Measurements from ENCODE around the gene CAPN10. TPM values are rescaled to one million over a fixed set of nuclear protein-coding genes. Genes with fewer than 3 reads are reported as not detected.

Gene CAPN10
- total and polyA plus RNA-seq, 4 donors = 28.2 to 42.9 (median 33.5) TPM

DNA sequence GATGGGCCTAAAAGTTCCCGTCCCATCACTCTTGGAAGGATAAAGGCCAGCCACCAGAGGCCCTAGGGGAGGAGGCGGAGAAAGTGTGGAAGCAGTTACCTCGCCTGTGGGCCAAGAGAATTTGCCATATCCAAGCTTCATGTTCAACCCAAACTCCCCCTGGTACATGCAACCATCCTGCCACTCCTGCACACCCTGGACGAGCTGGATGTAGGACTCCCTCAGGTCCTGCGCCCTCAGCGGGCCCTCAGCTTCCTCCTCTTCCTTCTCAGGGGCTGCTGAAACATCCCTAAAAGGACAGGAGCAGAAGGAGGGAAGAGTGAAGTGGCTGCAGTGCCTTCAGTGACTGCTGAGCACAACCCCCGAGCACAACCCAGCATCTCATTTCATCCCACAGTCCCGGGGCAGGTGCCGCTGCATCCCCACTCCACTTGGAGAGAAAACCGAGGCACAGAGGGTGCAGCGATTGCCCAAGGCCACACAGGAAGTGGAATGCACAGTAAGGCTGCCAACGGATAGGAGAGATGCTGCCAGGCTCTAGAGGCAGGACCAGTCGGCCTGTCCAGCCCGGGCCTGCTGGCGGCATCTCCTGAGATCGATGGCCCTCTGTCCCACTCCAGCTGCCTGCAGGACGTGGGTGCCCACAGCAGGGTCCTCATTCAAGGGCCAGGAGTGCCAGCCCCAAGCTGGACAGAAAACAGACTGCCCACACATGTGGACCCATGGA lies 31.6 kb upstream of the CAPN10 start:
- Histone ChIP-seq H3K4me1 (ENCODE audit: control insufficient read depth in 5 of 5, insufficient read depth in 5 of 5, low read length in 5 of 5) (peaks cover 8 to 20% (median 14%) of the 10 kb centered on the region in 5 donors), H3K4me3 (no peak overlapping the region), H3K9me3 (ENCODE audit: control insufficient read depth in 4 of 4, insufficient read depth in 3 of 4, low read length in 3 of 4) (peaks cover 0 to 3% (median 0%) of the 10 kb centered on the region in 4 donors), H3K36me3 (ENCODE audit: control insufficient read depth in 4 of 4, insufficient read depth in 4 of 4, low read length in 4 of 4) (peaks cover 8 to 17% (median 10%) of the 10 kb centered on the region in 4 donors), H3K27me3 (ENCODE audit: control insufficient read depth in 3 of 3, insufficient read depth in 3 of 3, low read length in 2 of 3) (no peaks in the 10 kb centered on the region), H3K27ac (ENCODE audit: low read depth in 1 of 2, low read length in 1 of 2) (no peak overlapping the region), H3K9ac (ENCODE audit: insufficient read depth in 1 of 2, low read length in 2 of 2) (no peak overlapping the region)
- no peak for ATAC-seq (ENCODE audit: insufficient read depth, low FRiP score)
- WGBS, 2 donors = 94 to 95% methylated on average over 17 of the region's 17 CpGs
- no peak for TF ChIP-seq CTCF (IDR thresholded peaks at IDR 0.05; ENCODE audit: control extremely low read depth, extremely low read depth)
- no peak for DNase-seq

DNA sequence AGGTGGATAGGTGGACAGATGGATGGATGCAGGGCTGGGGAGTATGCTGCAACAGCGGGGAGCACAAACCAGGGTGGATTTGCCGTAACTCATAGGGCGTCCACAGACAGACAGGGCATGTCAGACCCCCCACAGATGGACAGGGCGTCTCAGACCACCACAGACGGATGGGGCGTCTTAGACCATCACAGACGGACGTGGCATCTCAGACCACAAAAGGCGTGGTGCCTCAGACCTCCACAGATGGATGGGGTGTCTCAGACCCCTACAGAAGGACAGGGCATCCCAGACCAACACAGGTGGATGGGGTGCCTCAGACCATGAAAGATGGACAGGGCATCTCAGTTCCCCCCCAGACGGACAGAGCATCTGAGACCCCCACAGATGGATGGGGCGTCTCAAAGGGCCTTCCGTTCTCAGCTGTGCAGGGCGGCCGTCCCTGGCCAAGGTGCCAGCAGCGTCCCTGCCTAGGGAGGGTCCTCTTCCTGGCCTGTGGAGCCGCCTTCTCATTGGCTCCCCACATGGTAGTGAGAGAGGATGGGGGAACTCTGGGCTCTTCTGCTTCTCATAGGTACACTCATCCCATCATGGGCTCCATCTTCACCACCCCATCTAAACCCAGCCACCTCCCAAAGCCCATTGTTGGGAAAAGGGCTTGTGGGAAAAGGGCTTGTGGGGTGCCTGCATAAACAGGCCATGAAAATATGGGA lies 30.8 kb upstream of the CAPN10 start:
- Histone ChIP-seq H3K36me3 (ENCODE audit: control insufficient read depth in 4 of 4, insufficient read depth in 4 of 4, low read length in 4 of 4) (peaks cover 6 to 17% (median 10%) of the 10 kb centered on the region in 4 donors), H3K4me3 (no peak overlapping the region), H3K27ac (ENCODE audit: low read depth in 1 of 2, low read length in 1 of 2) (no peak overlapping the region), H3K9me3 (ENCODE audit: control insufficient read depth in 4 of 4, insufficient read depth in 3 of 4, low read length in 3 of 4) (peaks cover 0 to 2% (median 0%) of the 10 kb centered on the region in 4 donors), H3K27me3 (ENCODE audit: control insufficient read depth in 3 of 3, insufficient read depth in 3 of 3, low read length in 2 of 3) (no peaks in the 10 kb centered on the region), H3K4me1 (ENCODE audit: control insufficient read depth in 5 of 5, insufficient read depth in 5 of 5, low read length in 5 of 5) (peaks cover 8 to 22% (median 16%) of the 10 kb centered on the region in 5 donors), H3K9ac (ENCODE audit: insufficient read depth in 1 of 2, low read length in 2 of 2) (no peak overlapping the region)
- no peak for TF ChIP-seq CTCF (IDR thresholded peaks at IDR 0.05; ENCODE audit: control extremely low read depth, extremely low read depth)
- DNase-seq (no peak), ATAC-seq (ENCODE audit: insufficient read depth, low FRiP score) (no peak)
- WGBS, 2 donors = 92 to 96% methylated on average over 16 of the region's 16 CpGs

DNA sequence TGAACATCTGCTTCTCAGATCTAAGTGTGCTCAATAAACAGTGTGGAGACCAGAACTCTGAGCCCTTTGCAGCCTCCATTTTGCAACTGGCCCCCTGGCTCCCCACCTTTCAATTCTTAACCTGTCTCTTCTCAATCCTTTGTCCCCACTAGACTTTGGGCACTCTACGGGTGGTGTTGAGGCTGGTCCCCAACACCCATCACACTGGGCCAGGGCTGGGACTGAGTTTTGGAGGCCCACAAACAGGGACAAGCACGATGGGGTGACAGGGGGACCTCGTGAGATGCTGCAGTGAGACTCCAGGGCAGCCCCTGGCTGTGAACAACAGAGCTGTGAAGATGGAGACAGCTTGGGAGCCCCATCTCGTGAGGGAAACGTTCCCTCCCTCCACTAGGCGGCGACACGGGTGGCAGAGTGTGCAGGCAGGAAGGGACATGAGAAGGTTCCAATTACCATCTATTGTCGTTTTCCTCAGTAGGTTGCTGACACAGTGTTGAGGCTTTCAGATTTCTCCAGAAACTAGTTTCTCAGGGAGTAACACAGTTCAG lies 29.9 kb upstream of the CAPN10 start:
- Histone ChIP-seq H3K27ac (ENCODE audit: low read depth in 1 of 2, low read length in 1 of 2) (no peak overlapping the region), H3K9ac (ENCODE audit: insufficient read depth in 1 of 2, low read length in 2 of 2) (no peak overlapping the region), H3K36me3 (ENCODE audit: control insufficient read depth in 4 of 4, insufficient read depth in 4 of 4, low read length in 4 of 4) (peaks cover 0 to 14% (median 4%) of the 10 kb centered on the region in 4 donors), H3K4me3 (no peak overlapping the region), H3K4me1 (ENCODE audit: control insufficient read depth in 5 of 5, insufficient read depth in 5 of 5, low read length in 5 of 5) (peaks cover 9 to 27% (median 16%) of the 10 kb centered on the region in 5 donors), H3K9me3 (ENCODE audit: control insufficient read depth in 4 of 4, insufficient read depth in 3 of 4, low read length in 3 of 4) (no peaks in the 10 kb centered on the region), H3K27me3 (ENCODE audit: control insufficient read depth in 3 of 3, insufficient read depth in 3 of 3, low read length in 2 of 3) (no peaks in the 10 kb centered on the region)
- no peak for TF ChIP-seq CTCF (IDR thresholded peaks at IDR 0.05; ENCODE audit: control extremely low read depth, extremely low read depth)
- WGBS, 2 donors = 53 to 70% methylated on average over 9 of the region's 9 CpGs
- DNase-seq (peak in 2 of 3 donors; percentile 28 to 46), ATAC-seq (ENCODE audit: insufficient read depth, low FRiP score) (no peak)
